Natural killer cell treated with Interleukin-12 subunit alpha and Interleukin-12 subunit beta and Interleukin-15 and Interleukin-18, amount 100 ng/mL, for 72 hours (primary cell): ENCODE data around the gene PGS1. TPM values are rescaled to one million over a fixed set of nuclear protein-coding genes. Genes with fewer than 3 reads are reported as not detected.

Experiments
- ATAC-seq, 2 donors: fragments of 150-1000 bp; cut with Tn5 transposase in 1 of 2; sonication (Bioruptor Pico), chemical (Tn5 transposase) in 1 of 2; 2 replicates each; pipeline ENCODE4 v1.10.0; 2021
- DNase-seq: peaks from one replicate; pipeline ENCODE4 v3.0.0; 2022; ENCODE audit warnings: low spot score
- H3K27ac Mint-ChIP-seq, 2 donors: 1 replicate in 1 of 2; 2 replicates in 1 of 2; pipeline ENCODE4 v1.8.0; 2022; ENCODE audit warnings: mixed read lengths in 2 of 2, mild to moderate bottlenecking in 1 of 2, moderate library complexity in 1 of 2
- H3K27me3 Mint-ChIP-seq, 2 donors: 1 replicate in 1 of 2; 2 replicates in 1 of 2; pipeline ENCODE4 v1.8.0; 2022; ENCODE audit warnings: mixed read lengths in 2 of 2
- H3K36me3 Mint-ChIP-seq: one replicate; pipeline ENCODE4 v1.8.0; 2022; ENCODE audit warnings: mixed read lengths
- H3K4me1 Mint-ChIP-seq, 2 donors: 1 replicate in 1 of 2; 2 replicates in 1 of 2; pipeline ENCODE4 v1.8.0; 2022; ENCODE audit warnings: low read depth in 2 of 2, mixed read lengths in 2 of 2, mild to moderate bottlenecking in 1 of 2
- H3K4me3 Mint-ChIP-seq: one replicate; pipeline ENCODE4 v1.8.0; 2022; ENCODE audit warnings: mixed read lengths
- H3K9me3 Mint-ChIP-seq: 2 replicates; pipeline ENCODE4 v1.8.0; 2022; ENCODE audit warnings: mixed read lengths
- total RNA-seq, 2 donors: library from RNA; stranded (reverse); gene quantifications; one replicate each; pipeline ENCODE4 v1.2.3, GENCODE V29; 2022

Gene PGS1
- total RNA-seq, 2 donors from 2014 or later, result 83.0 to 139 TPM

DNA sequence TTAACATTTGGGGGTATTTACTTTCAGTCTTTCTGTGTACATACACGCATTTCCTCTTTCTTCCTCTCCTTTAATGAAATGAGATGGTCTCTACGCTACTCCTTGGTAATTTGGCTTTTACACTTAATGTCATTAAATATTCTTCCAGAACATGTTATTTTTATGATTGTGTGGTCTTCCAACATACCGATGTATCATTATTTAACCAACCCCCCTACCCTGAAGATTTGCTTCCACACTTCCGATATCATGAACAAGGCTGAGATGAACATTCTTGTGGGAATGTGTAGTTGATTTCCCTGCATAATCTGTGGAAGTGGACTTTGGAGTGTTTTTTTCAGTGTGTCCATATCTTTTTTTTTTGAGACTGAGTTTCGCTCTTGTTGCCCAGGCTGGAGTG is 2.3 kb upstream of the PGS1 start:
- Mint-ChIP-seq H3K36me3 (peaks cover 14% of the 10 kb centered on the region), H3K27me3 (peaks cover 0 to 3% of the 10 kb centered on the region in 2 donors), H3K27ac (peak overlapping the region in 1 of 2 donors; percentile 79), H3K9me3 (no peaks in the 10 kb centered on the region), H3K4me3 (no peak overlapping the region), H3K4me1 (peaks cover 35 to 38% of the 10 kb centered on the region in 2 donors)
- ATAC-seq (no peak), DNase-seq (no peak)

DNA sequence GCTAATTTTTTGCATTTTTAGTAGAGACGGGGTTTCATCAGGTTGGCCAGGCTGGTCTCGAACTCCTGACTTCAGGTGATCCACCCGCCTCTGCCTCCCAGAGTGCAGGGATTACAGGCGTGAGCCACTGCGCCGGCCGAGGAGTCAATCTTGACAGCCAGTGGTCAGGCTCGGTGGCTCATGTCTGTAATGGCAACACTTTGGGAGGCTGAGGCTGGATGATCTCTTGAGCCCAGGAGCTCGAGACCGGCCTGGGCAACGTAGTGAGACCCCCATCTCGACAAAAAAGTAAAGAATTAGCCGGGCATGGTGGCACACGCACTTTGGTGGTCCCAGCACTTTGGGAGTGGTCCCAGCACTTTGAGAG is 608 bp upstream of the PGS1 start:
- ATAC-seq (no peak), DNase-seq (no peak)
- H3K4me3 Mint-ChIP-seq, result peak overlapping the region; percentile 87
- H3K27me3 Mint-ChIP-seq, result peaks cover 0 to 3% of the 10 kb centered on the region in 2 donors
- peak overlapping the region; percentile 96 for H3K27ac Mint-ChIP-seq
- peaks cover 19% of the 10 kb centered on the region for H3K36me3 Mint-ChIP-seq
- peaks cover 48 to 53% of the 10 kb centered on the region in 2 donors for H3K4me1 Mint-ChIP-seq
- no peaks in the 10 kb centered on the region for H3K9me3 Mint-ChIP-seq

DNA sequence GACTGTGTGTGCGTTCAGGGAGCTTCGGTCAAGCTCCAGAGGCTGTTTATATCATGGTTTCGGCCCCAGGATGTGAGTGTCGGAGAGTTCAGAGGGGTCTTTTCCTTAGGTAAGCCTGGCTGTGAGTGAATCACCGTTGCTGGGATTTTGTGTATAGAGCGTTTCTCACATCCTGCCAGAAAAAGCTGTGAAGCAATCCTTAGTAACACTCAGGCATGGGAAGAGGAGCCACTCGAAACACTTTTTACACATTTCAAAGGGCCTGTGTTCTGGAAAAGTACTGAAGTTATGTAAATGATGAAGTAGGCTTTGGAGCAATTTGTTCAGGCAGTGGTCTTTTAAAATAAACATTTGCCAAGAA is 662 bp downstream of the PGS1 start:
- Mint-ChIP-seq H3K27me3 (peaks cover 0 to 3% of the 10 kb centered on the region in 2 donors), H3K27ac (peak overlapping the region; percentile 96), H3K4me3 (peak overlapping the region; percentile 87), H3K4me1 (peaks cover 59 to 65% of the 10 kb centered on the region in 2 donors), H3K36me3 (peaks cover 19% of the 10 kb centered on the region), H3K9me3 (no peaks in the 10 kb centered on the region)
- ATAC-seq (peak; percentile 10 to 50), DNase-seq (no peak)

DNA sequence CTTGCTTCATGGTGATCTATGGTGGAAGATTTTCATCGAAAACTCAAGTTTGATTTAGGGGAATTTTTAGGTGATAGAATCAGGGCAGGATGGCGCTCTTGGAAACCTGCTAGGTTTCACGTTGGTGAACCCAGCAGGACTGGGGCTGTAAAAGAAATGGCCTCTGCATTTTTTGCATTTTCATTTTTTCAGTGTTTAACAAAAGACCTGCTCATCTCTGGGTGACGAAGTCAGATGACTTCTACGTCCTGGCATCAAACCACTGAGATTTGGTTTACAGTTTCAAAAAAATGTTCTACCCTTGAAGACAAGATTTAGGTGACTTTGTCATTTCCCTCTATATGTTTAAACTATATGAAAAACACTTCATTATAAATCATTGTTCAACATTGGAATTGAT is 1.9 kb downstream of the PGS1 start:
- ATAC-seq, result no peak
- H3K4me1 Mint-ChIP-seq, result peaks cover 64 to 66% of the 10 kb centered on the region in 2 donors
- peaks cover 0 to 3% of the 10 kb centered on the region in 2 donors for H3K27me3 Mint-ChIP-seq
- peak overlapping the region; percentile 96 for H3K27ac Mint-ChIP-seq
- H3K9me3 Mint-ChIP-seq, result no peaks in the 10 kb centered on the region
- no peak for DNase-seq
- H3K4me3 Mint-ChIP-seq, result peak overlapping the region; percentile 87
- peaks cover 19% of the 10 kb centered on the region for H3K36me3 Mint-ChIP-seq

DNA sequence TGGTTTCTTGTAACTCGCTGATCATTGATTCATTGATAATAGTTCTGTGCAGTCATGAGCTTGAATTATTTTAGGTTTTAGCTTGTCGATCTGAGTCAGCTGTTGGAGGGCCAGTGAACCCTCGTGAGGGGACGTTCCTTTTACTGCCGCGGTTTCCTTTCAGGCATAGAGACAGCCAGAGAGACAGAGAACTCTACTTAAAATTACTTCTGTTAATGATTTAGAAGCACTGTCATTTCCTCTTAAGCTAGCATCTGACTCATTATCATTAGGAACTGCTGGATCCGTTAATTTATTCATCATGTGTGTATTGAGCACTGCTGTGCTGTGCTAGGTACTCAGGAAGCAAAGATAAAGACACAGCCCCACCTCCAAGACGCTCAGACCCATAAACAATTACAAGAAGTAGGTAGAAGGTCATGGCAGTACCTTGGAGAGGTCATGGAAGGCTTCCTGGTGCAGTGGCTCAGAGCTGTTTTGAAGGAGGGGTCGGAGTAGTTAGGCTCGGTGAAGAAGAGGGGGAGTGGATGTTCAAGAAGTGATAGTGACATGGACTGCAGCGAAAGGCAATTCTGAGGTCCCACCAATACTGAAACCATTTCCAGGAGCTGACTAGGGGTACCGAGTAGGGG is 3.3 kb downstream of the PGS1 start:
- Mint-ChIP-seq H3K36me3 (peaks cover 25% of the 10 kb centered on the region), H3K9me3 (no peaks in the 10 kb centered on the region), H3K27me3 (no peaks in the 10 kb centered on the region)

DNA sequence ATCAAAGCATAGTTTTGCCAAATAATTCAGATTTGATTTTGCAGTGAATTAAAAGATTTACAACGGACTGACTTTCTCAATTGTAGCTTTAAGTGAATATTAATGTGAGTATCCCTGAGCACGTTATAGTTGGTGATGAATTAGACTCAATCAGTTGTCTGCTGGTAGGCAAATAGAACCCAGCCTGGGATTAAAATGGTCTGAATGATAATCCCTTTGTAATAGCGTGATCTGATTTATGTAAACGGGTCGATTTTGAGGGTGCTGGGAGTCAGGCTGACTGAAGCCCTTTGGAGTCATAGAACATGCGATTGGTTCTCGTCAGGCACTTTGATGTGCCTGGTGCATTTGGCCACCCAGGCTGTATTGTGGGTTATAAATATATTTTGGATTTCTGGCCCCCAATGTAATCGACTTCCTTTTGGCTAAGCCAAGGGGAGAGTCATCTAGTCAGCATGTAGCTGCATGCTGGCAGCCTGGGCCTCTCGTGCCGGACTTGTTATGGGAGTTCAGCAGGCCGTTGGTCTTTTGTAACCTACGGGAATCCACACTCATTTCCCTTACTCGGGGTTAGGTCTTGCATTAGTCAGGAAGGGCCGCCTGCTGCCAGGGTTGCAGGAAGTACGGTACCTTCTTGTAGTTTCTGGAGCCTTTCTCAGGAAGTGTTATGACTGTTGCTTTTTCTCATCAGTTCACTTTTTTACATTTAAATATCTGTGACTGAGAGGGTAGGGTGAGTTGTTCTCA is 5.4 kb downstream of the PGS1 start:
- peak; percentile 75 to 87 for ATAC-seq
- Mint-ChIP-seq H3K27me3 (no peaks in the 10 kb centered on the region), H3K9me3 (no peaks in the 10 kb centered on the region), H3K4me3 (peak overlapping the region; percentile 91), H3K4me1 (peaks cover 78 to 84% of the 10 kb centered on the region in 2 donors), H3K36me3 (peaks cover 27% of the 10 kb centered on the region), H3K27ac (peak overlapping the region; percentile 96)
- DNase-seq, result peak; percentile 89

More for the DNA sequence above, 3.3 kb downstream of the PGS1 start:
- ATAC-seq (peak; percentile 25 to 48), DNase-seq (no peak)
- Mint-ChIP-seq H3K27ac (peak overlapping the region; percentile 96), H3K4me1 (peaks cover 68 to 70% of the 10 kb centered on the region in 2 donors), H3K4me3 (peak overlapping the region; percentile 87)

DNA sequence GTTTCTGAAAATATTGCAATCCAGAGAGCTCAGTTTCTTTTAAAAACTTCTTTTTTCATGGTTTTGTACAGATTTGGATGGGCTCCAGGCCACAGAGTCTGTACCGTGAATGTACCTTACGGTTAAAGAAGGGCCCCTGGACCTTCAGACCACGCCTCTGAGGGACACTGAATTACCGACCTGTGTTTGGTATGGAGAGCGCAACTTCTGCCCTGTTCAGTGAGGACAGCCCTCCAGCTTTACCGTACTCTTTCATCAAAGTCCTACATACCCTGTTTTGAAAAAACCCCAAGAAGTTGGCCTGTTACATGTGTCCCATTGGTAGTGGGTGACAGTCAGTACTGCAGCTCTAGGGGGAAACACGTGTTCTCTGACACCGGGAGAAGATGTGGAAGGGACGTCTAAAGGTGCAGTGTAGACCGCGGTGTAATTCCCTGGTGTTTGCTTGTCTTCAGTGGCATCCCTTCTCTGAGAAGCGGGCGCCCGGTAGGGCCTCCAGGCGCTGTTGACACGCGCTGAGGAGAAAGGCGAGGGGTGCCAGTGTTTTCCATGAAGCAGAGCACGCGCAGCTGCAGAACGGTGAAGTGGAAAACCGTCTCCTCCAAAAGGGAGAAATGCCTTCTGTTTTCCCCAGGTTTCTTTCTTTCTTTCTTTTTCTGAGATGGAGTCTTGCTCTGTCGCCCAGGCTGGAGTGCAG is 6.2 kb downstream of the PGS1 start:
- H3K27me3 Mint-ChIP-seq, result no peaks in the 10 kb centered on the region
- H3K4me3 Mint-ChIP-seq, result peak overlapping the region; percentile 91
- peaks cover 73 to 81% of the 10 kb centered on the region in 2 donors for H3K4me1 Mint-ChIP-seq
- peak; percentile 0 to 61 for ATAC-seq
- H3K9me3 Mint-ChIP-seq, result no peaks in the 10 kb centered on the region
- no peak for DNase-seq
- peaks cover 21% of the 10 kb centered on the region for H3K36me3 Mint-ChIP-seq
- peak overlapping the region; percentile 96 for H3K27ac Mint-ChIP-seq

DNA sequence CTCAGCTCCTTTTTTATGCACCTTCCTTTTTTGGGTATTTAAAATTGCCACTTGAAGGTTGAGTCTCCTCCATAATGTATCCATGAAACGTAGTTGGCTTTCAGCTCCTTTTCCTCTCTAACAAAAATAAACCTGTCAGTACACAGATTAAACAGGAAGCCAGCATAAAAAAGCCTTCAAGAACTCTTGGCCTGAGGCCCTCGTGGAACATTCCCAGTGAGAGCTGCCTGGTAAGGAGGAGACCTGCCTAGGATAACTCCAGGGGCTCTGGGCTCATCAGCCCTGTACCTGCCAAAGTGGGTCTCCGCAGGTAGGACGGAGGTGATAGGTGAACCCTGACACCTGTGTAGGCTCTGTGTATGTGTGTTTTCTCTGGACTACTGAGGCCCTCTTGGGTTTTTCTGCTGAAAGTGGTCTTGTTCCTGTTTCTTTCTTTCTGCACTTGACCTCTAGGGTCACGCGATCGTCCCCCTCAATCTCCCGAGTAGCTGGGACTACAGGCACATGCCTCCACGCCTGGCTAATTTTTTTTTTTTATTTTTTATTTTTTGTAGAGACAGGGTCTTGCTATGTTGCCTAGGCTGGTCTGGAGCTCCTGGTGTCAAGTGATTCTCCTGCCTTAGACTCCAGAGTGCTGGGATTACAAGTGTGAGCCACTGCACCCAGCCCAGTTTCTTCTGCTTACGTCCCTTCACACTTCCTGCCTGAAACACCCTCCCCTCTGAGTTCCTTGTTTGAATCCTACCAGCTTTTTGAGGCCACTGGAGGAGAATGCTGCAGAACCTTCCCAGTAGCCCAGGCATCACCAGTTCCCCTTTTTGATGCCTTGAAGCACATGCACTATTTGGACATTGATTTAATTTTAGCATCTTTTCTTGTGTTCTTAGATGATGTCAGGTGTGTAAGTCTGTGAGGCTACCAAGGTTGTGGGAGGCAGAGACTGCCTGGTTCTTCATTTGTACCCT is 9.8 kb downstream of the PGS1 start:
- no peak for ATAC-seq
- no peaks in the 10 kb centered on the region for H3K27me3 Mint-ChIP-seq
- H3K9me3 Mint-ChIP-seq, result no peaks in the 10 kb centered on the region
- peaks cover 63 to 70% of the 10 kb centered on the region in 2 donors for H3K4me1 Mint-ChIP-seq
- H3K4me3 Mint-ChIP-seq, result peak overlapping the region; percentile 80
- DNase-seq, result peak; percentile 40
- H3K27ac Mint-ChIP-seq, result peak overlapping the region; percentile 96
- peaks cover 8% of the 10 kb centered on the region for H3K36me3 Mint-ChIP-seq

DNA sequence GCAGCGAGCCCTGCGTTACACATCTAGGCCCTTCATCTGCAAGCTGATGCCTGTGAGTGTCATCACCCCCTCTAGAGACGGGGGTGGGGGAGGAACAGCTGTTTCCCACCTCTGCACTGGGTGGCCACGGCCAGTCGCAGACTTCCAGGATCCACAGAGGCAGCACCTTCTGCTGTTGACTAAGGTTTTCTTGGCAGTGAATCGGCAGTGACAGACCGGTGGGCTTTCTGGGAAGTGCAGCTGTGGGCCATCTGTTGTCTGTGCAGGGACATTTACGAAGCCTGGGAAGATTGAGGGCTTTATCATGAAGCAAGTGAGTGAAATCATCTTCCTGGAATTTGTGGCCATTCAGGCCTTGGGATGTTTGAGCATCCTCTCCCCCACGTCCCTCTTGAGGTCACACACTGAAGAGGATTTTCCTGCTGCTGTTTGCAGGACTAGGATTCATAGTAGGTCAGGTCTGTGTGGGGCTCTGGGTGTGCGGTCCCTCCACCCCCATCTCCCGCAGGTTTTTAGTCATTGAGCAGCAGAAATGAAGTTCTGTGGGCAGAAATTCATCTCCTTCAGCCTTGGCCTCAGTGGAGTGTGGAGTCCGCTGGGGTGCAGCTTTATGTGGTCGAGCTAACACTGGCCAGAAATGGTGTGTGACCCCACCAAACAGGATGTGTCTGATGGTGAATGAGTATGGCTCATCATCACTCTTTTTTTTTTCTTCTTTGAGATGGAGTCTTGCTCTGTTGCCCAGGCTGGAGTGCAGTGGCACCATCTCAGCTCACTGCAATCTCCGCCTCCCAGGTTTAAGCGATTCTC is 12.0 kb downstream of the PGS1 start:
- Mint-ChIP-seq H3K4me1 (peaks cover 53 to 59% of the 10 kb centered on the region in 2 donors), H3K9me3 (no peaks in the 10 kb centered on the region), H3K36me3 (peaks cover 12% of the 10 kb centered on the region), H3K27me3 (no peaks in the 10 kb centered on the region), H3K4me3 (peak overlapping the region; percentile 60), H3K27ac (peak overlapping the region; percentile 96)
- peak; percentile 62 for DNase-seq
- peak; percentile 79 to 88 for ATAC-seq

DNA sequence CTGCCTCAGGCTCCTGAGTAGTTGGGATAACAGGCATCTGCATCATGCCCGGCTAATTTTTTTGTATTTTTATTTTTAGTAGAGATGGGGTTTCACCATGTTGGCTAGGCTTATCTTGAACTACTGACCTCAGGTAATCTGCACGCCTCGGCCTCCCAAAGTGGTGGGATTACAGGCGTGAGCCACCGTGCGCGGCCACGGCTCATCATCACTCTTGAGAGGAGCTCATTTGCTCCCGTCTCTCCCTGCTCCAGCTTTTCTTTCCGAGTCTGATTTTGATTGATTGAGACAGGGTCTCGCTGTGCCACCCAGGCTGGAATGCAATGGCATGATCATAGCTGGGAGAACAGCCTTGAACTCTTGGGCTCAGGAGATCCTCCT is 12.6 kb downstream of the PGS1 start:
- peaks cover 48 to 61% of the 10 kb centered on the region in 2 donors for H3K4me1 Mint-ChIP-seq
- H3K36me3 Mint-ChIP-seq, result peaks cover 12% of the 10 kb centered on the region
- peak overlapping the region; percentile 60 for H3K4me3 Mint-ChIP-seq
- no peaks in the 10 kb centered on the region for H3K9me3 Mint-ChIP-seq
- peak overlapping the region; percentile 96 for H3K27ac Mint-ChIP-seq
- DNase-seq, result peak; percentile 26
- no peak for ATAC-seq
- H3K27me3 Mint-ChIP-seq, result no peaks in the 10 kb centered on the region

DNA sequence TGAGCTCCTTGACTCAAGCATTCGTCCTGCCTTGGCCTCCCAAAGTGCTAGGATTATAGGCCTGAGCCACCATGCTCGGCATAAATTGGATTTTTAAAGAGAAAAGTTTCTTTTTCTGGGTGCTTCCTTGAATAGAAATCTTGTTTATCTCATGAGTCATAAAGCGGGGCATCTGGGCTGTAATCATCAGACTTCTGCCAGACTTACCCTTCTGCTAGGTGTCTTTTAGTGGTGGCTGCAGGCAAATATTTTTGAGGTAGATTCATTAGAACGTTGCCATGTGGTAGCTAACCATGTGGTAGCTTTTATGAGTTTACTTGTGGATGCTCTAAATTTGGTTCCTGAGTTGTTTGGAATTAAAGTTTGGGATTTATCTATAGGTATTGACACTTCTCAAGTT is 13.4 kb downstream of the PGS1 start:
- H3K4me1 Mint-ChIP-seq, result peaks cover 42 to 56% of the 10 kb centered on the region in 2 donors
- peak overlapping the region; percentile 96 for H3K27ac Mint-ChIP-seq
- peak overlapping the region; percentile 60 for H3K4me3 Mint-ChIP-seq
- H3K9me3 Mint-ChIP-seq, result no peaks in the 10 kb centered on the region
- H3K27me3 Mint-ChIP-seq, result no peaks in the 10 kb centered on the region
- DNase-seq, result peak; percentile 12
- no peak for ATAC-seq
- peaks cover 6% of the 10 kb centered on the region for H3K36me3 Mint-ChIP-seq

DNA sequence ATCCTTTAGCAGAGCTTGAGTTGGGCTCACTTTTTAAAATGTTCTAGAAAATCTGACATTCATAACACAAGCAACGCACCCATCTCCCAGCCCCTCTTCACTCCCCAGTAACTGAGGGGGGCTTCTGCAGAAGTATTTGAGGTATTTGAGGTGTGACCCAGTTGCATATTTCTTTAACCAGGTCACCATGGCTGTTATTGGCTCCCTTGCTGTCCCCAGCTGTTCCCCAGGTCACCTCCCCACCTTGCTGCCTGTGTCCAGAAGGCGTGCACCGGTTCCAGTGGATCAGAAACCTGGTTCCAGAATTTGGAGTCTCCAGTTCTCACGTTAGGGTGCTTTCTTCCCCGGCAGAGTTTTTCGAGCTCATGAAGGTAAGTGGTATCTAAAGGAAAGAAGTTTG is 13.8 kb downstream of the PGS1 start:
- ATAC-seq (no peak), DNase-seq (no peak)
- Mint-ChIP-seq H3K36me3 (peaks cover 4% of the 10 kb centered on the region), H3K9me3 (no peaks in the 10 kb centered on the region), H3K4me3 (peak overlapping the region; percentile 60), H3K4me1 (peaks cover 40 to 53% of the 10 kb centered on the region in 2 donors), H3K27me3 (no peaks in the 10 kb centered on the region), H3K27ac (peak overlapping the region; percentile 96)
